Measurements from ENCODE around the gene LAD1. TPM values are rescaled to one million over a fixed set of nuclear protein-coding genes. Genes with fewer than 3 reads are reported as not detected.

Gene LAD1
- total and polyA plus RNA-seq, 2 of the 13 experiments (the other 11 are each of a cell fraction or from before 2014, with no cell fraction given) = 10.8 to 65.6 TPM

GRCh38 chr1:201399352-201400126, 415 bp upstream of the LAD1 start (continued):
- TF ChIP-seq ZNF253 (CRISPR knock-in tag; IDR thresholded peaks at IDR 0.05; ENCODE audit: borderline replicate concordance) (no peak), ZNF343 (CRISPR knock-in tag; IDR thresholded peaks at IDR 0.05) (no peak), ZNF138 (CRISPR knock-in tag; IDR thresholded peaks at IDR 0.05; ENCODE audit: low read depth) (no peak), PAF1 (CRISPR knock-in tag; IDR thresholded peaks at IDR 0.05) (no peak), CBFB (CRISPR knock-in tag; IDR thresholded peaks at IDR 0.05) (no peak), SAP130 (CRISPR knock-in tag; IDR thresholded peaks at IDR 0.05; ENCODE audit: low read depth) (peak; percentile 79), GRHL1 (CRISPR knock-in tag; conservative IDR thresholded peaks at IDR 0.05) (no peak), ZNF280D (CRISPR knock-in tag; IDR thresholded peaks at IDR 0.05) (no peak), ZBTB34 (CRISPR knock-in tag; IDR thresholded peaks at IDR 0.05) (0 out of 2 replicates have a peak, but pooled peaks have one; percentile 25), RBAK (CRISPR knock-in tag; IDR thresholded peaks at IDR 0.05) (no peak), TGIF2 (CRISPR knock-in tag; IDR thresholded peaks at IDR 0.05) (no peak), MAFG (CRISPR knock-in tag; IDR thresholded peaks at IDR 0.05) (0 out of 2 replicates have a peak, but pooled peaks have one; percentile 15), TBP (CRISPR knock-in tag; IDR thresholded peaks at IDR 0.05) (no peak), NFATC3 (CRISPR knock-in tag; IDR thresholded peaks at IDR 0.05) (no peak), RFX3 (CRISPR knock-in tag; IDR thresholded peaks at IDR 0.05) (no peak), ZNF263 (CRISPR knock-in tag; IDR thresholded peaks at IDR 0.05) (0 out of 2 replicates have a peak, but pooled peaks have one; percentile 13), NAIF1 (CRISPR knock-in tag; IDR thresholded peaks at IDR 0.05; ENCODE audit: borderline replicate concordance) (peak; percentile 79; the same call in 1 of the 2 replicates), RELA (CRISPR knock-in tag; IDR thresholded peaks at IDR 0.05) (0 out of 2 replicates have a peak, but pooled peaks have one; percentile 16), SYNCRIP (IDR thresholded peaks at IDR 0.05; ENCODE audit: insufficient read depth, low read depth, low read length) (no peak), FOXK1 (CRISPR knock-in tag; IDR thresholded peaks at IDR 0.05; ENCODE audit: borderline replicate concordance, low read depth) (no peak), THRA (CRISPR knock-in tag; IDR thresholded peaks at IDR 0.05; ENCODE audit: borderline replicate concordance) (no peak), MED13 (CRISPR knock-in tag; IDR thresholded peaks at IDR 0.05) (no peak; the same call in 1 of the 2 replicates), SAFB2 (CRISPR knock-in tag; IDR thresholded peaks at IDR 0.05; ENCODE audit: borderline replicate concordance, low read depth) (no peak)

Data from HepG2 (cell line).